Liver (tissue), 9 donors: ENCODE measurements around the gene CLEC3B. TPM values are rescaled to one million over a fixed set of nuclear protein-coding genes. Genes with fewer than 3 reads are reported as not detected.

Experiments
- DNase-seq: peaks from one replicate; pipeline ENCODE4 v3.0.0-alpha.2; 2017; ENCODE audit warnings: low spot score
- H3K27ac ChIP-seq, 2 donors: one replicate each; pipeline ENCODE4 v1.7.0; 2013; ENCODE audit warnings: inconsistent platforms in 2 of 2, low read length in 2 of 2, control low read depth in 1 of 2, low read depth in 1 of 2, mild to moderate bottlenecking in 1 of 2
- H3K27me3 ChIP-seq, 4 donors: one replicate each; pipeline versions ENCODE4 v1.6.1 to v1.7.0; 2013; ENCODE audit warnings: low read length in 3 of 4, inconsistent platforms in 1 of 4, mild to moderate bottlenecking in 1 of 4, moderate library complexity in 1 of 4; ENCODE audit not compliant: control insufficient read depth in 4 of 4, insufficient read depth in 4 of 4
- H3K36me3 ChIP-seq, 4 donors: one replicate each; pipeline versions ENCODE4 v1.6.1 to v1.7.0; 2013; ENCODE audit warnings: low read length in 3 of 4, mild to moderate bottlenecking in 3 of 4, low read depth in 1 of 4, moderate library complexity in 1 of 4; ENCODE audit not compliant: control insufficient read depth in 4 of 4, insufficient read depth in 3 of 4
- H3K4me1 ChIP-seq, 4 donors: one replicate each; pipeline versions ENCODE4 v1.6.1 to v1.7.0; 2013; ENCODE audit warnings: low read length in 3 of 4, mild to moderate bottlenecking in 3 of 4, moderate library complexity in 1 of 4; ENCODE audit not compliant: control insufficient read depth in 4 of 4, insufficient read depth in 4 of 4
- H3K4me3 ChIP-seq, 3 donors: one replicate each; pipeline versions ENCODE4 v1.6.1 to v1.7.0; 2013; ENCODE audit warnings: low read length in 3 of 3, control low read depth in 1 of 3, low read depth in 1 of 3, mild to moderate bottlenecking in 1 of 3
- H3K9ac ChIP-seq, 2 donors: one replicate each; pipeline ENCODE4 v1.7.0; 2013; ENCODE audit warnings: low read length in 2 of 2, mild to moderate bottlenecking in 2 of 2, moderate library complexity in 2 of 2, control low read depth in 1 of 2, low read depth in 1 of 2
- H3K9me3 ChIP-seq, 4 donors: one replicate each; pipeline versions ENCODE4 v1.6.1 to v1.7.0; 2013; ENCODE audit warnings: low read length in 3 of 4; ENCODE audit not compliant: control insufficient read depth in 4 of 4
- CTCF ChIP-seq: fragments of 150-350 bp; IDR thresholded peaks from 2 replicates; pipeline ENCODE4 v1.5.1; 2017; ENCODE audit warnings: improper control_type of control experiment, low read depth, low read length; ENCODE audit not compliant: missing input control
- EGR1 ChIP-seq, 2 donors: IDR thresholded peaks; 2 replicates each; pipeline ENCODE4 v1.6.1; 2016 to 2018; ENCODE audit warnings: antibody characterized with exemption in 2 of 2, low read depth in 2 of 2
- FOXA1 ChIP-seq: IDR thresholded peaks from 2 replicates; pipeline ENCODE4 v1.6.1; 2016; ENCODE audit warnings: antibody characterized with exemption
- FOXA2 ChIP-seq: IDR thresholded peaks from 2 replicates; pipeline ENCODE4 v1.6.1; 2016; ENCODE audit warnings: antibody characterized with exemption
- GABPA ChIP-seq, 2 donors: IDR thresholded peaks in 1 of 2; conservative IDR thresholded peaks in 1 of 2; 2 replicates each; pipeline ENCODE4 v1.6.1; 2016; ENCODE audit warnings: antibody characterized with exemption in 2 of 2, mild to moderate bottlenecking in 1 of 2, moderate library complexity in 1 of 2
- HNF4A ChIP-seq, 2 donors: conservative IDR thresholded peaks; 2 replicates each; pipeline ENCODE4 v1.6.1; 2016; ENCODE audit warnings: antibody characterized with exemption in 2 of 2, mild to moderate bottlenecking in 2 of 2
- HNF4G ChIP-seq: IDR thresholded peaks from 2 replicates; pipeline ENCODE4 v1.6.1; 2016; ENCODE audit warnings: antibody characterized with exemption
- JUND ChIP-seq, 2 donors: IDR thresholded peaks; 2 replicates each; pipeline ENCODE4 v1.6.1; 2016; ENCODE audit warnings: antibody characterized with exemption in 2 of 2
- MAX ChIP-seq: IDR thresholded peaks from 2 replicates; pipeline ENCODE4 v1.6.1; 2016; ENCODE audit warnings: antibody characterized with exemption
- NR2F2 ChIP-seq: IDR thresholded peaks from 2 replicates; pipeline ENCODE4 v1.6.1; 2016; ENCODE audit warnings: antibody characterized with exemption
- RAD21 ChIP-seq, 2 donors: IDR thresholded peaks; 2 replicates each; pipeline ENCODE4 v1.6.1; 2016; ENCODE audit warnings: antibody characterized with exemption in 2 of 2, mild to moderate bottlenecking in 2 of 2
- REST ChIP-seq: IDR thresholded peaks from 2 replicates; pipeline ENCODE4 v1.6.1; 2016; ENCODE audit warnings: antibody characterized with exemption, mild to moderate bottlenecking
- RXRA ChIP-seq, 2 donors: IDR thresholded peaks; 2 replicates each; pipeline ENCODE4 v1.6.1; 2017 to 2018; ENCODE audit warnings: antibody characterized with exemption in 2 of 2, mild to moderate bottlenecking in 1 of 2
- SP1 ChIP-seq: IDR thresholded peaks from 2 replicates; pipeline ENCODE4 v1.6.1; 2018; ENCODE audit warnings: antibody characterized with exemption, mild to moderate bottlenecking
- TAF1 ChIP-seq: conservative IDR thresholded peaks from 2 replicates; pipeline ENCODE4 v1.6.1; 2016; ENCODE audit warnings: antibody characterized with exemption, mild to moderate bottlenecking
- YY1 ChIP-seq: IDR thresholded peaks from 2 replicates; pipeline ENCODE4 v1.6.1; 2016; ENCODE audit warnings: antibody characterized with exemption, mild to moderate bottlenecking
- ZBTB33 ChIP-seq: IDR thresholded peaks from 2 replicates; pipeline ENCODE4 v1.6.1; 2016; ENCODE audit warnings: antibody characterized with exemption
- WGBS: extraction: QIAGEN DNeasy Blood & Tissue Kit; methylation state at CpG from one replicate; pipeline ENCODE4 v1.1.7; 2013; 5-methylcytosine and 5-hydroxymethylcytosine counted together
- polyA plus RNA-seq, 2 donors: library from polyadenylated mRNA; stranded (reverse) in 1 of 2; unstranded in 1 of 2; fragments of 200-250 nt in 1 of 2; fragments of >200 nt in 1 of 2; fragmentation: Nextera tagmentation in 1 of 2; extraction: Ambion mirVana in 1 of 2; gene quantifications; one replicate each; pipeline versions ENCODE4 v1.2.1 to v1.2.3, GENCODE V29; 2013 to 2015
- total RNA-seq, 2 donors: library from RNA; depleted of rRNA; stranded (reverse); fragments of >200 nt; gene quantifications; one replicate each; pipeline ENCODE4 v1.2.3, GENCODE V29; 2014
- TF ChIP-seq, protein P1 (sequence below): IDR thresholded peaks from 2 replicates; pipeline ENCODE4 v1.6.1; 2016; ENCODE audit warnings: antibody characterized with exemption
- donor health status: healthy.
- donor health status: healthy.
- donor health status: healthy.
- donor health status: healthy.
- donor health status: healthy.

The CLEC3B gene
- total and polyA plus RNA-seq, 4 donors: 7.7 to 28.8 (median 13.0) TPM

DNA sequence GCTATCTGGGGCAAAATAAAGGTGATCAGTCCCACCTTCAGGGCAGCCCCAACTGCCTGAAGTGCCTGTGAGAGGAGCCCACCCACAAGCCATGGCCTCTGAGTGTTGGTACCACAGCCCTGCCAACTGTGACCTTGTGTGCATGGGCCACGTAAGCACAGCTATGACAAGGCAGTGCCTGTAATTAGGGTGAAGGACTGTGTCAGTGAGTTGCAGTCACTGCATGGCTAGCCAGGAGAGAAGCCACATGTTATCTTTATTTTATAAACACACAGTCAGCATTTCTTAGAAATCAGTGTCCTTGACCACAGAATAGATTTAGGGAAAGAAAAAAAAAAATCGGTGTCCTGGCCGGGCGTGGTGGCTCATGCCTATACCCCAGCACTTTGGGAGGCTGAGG is 25.3 kb upstream of the CLEC3B start:
- no peak overlapping the region for H3K9ac ChIP-seq
- H3K4me3 ChIP-seq: no peak overlapping the region
- TF ChIP-seq GABPA (IDR thresholded peaks at IDR 0.05 in 1 of 2, conservative IDR thresholded peaks at IDR 0.05 in 1 of 2) (no peak), TAF1 (no peak), HNF4A (conservative IDR thresholded peaks at IDR 0.05) (no peak), FOXA2 (no peak), CTCF (no peak), FOXA1 (no peak), RXRA (IDR thresholded peaks at IDR 0.05) (no peak), EGR1 (IDR thresholded peaks at IDR 0.05; ENCODE audit: low read depth in 2 of 2) (no peak), JUND (IDR thresholded peaks at IDR 0.05) (no peak), NR2F2 (no peak), ZBTB33 (no peak), SP1 (no peak), MAX (no peak), YY1 (no peak), REST (no peak), RAD21 (IDR thresholded peaks at IDR 0.05) (no peak), HNF4G (no peak)
- TF ChIP-seq, protein P1, sequence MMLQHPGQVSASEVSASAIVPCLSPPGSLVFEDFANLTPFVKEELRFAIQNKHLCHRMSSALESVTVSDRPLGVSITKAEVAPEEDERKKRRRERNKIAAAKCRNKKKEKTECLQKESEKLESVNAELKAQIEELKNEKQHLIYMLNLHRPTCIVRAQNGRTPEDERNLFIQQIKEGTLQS: no peak
- peaks cover 8 to 28% (median 16%) of the 10 kb centered on the region in 4 donors for H3K36me3 ChIP-seq
- WGBS: 80% methylated on average over 4 of the region's 4 CpGs
- no peaks in the 10 kb centered on the region for H3K27me3 ChIP-seq
- DNase-seq: no peak
- no peak overlapping the region for H3K27ac ChIP-seq
- no peaks in the 10 kb centered on the region for H3K9me3 ChIP-seq
- peaks cover 8 to 19% (median 13%) of the 10 kb centered on the region in 4 donors for H3K4me1 ChIP-seq
